HEK293 (cell line): ENCODE data around the gene SEC23B.

Source experiments
- CTCF ChIA-PET: fragments of 350-600 bp; formaldehyde crosslinking; extraction: SDS; loops from one replicate; lab custom pipeline; 2021; ENCODE audit warnings: antibody characterized with exemption; lab: Yijun Ruan, JAX
- POLR2A ChIA-PET: fragments of 300-600 bp; formaldehyde crosslinking; extraction: SDS; loops from one replicate; lab custom pipeline; 2020; ENCODE audit warnings: antibody characterized with exemption, inconsistent platforms; lab: Yijun Ruan, JAX
- H3K27ac ChIP-seq: fragments of 200-500 bp; sonication (Bioruptor generic); 2 replicates; pipeline ENCODE4 v1.5.1; 2014; ENCODE audit warnings: low read depth, low read length, control low read depth, inconsistent platforms; ENCODE audit errors: extremely low read depth
- H3K36me3 ChIP-seq, 2 experiments: fragments of 200-500 bp in 1 of 2; sonication (Bioruptor generic) in 1 of 2; 1 replicate in 1 of 2; 2 replicates in 1 of 2; pipeline ENCODE4 v1.5.1; 2014 to 2017; ENCODE audit warnings: inconsistent platforms in 2 of 2, low read length in 2 of 2; ENCODE audit not compliant: control insufficient read depth in 2 of 2, insufficient read depth in 1 of 2
- H3K4me1 ChIP-seq: fragments of 200-500 bp; sonication (Bioruptor generic); 2 replicates; pipeline ENCODE4 v1.5.1; 2014; ENCODE audit warnings: mild to moderate bottlenecking, low read length, inconsistent platforms; ENCODE audit not compliant: control insufficient read depth, insufficient read depth
- H3K4me3 ChIP-seq: 2 replicates; pipeline ENCODE4 v1.5.1; 2011; ENCODE audit warnings: low read depth, mild to moderate bottlenecking, control low read depth, low read length, moderate library complexity
- H3K9me3 ChIP-seq: fragments of 200-500 bp; sonication (Bioruptor generic); 2 replicates; pipeline ENCODE4 v1.5.1; 2014; ENCODE audit warnings: low read depth, low read length, inconsistent platforms; ENCODE audit not compliant: control insufficient read depth, insufficient read depth
- ELK4 ChIP-seq: IDR thresholded peaks from 2 replicates; pipeline ENCODE4 v1.6.1; 2011; ENCODE audit warnings: mild to moderate bottlenecking, low read depth, low read length, borderline replicate concordance
- FEZF1 ChIP-seq: fragments of 450-650 bp; formaldehyde crosslinking; IDR thresholded peaks from 2 replicates; pipeline ENCODE4 v1.5.1; 2016; ENCODE audit warnings: missing biosample characterization, missing genetic modification characterization
- GLI4 ChIP-seq: fragments of 450-650 bp; formaldehyde crosslinking; IDR thresholded peaks from 2 replicates; pipeline ENCODE4 v1.5.1; 2016; ENCODE audit warnings: missing biosample characterization, missing genetic modification characterization
- KLF17 ChIP-seq: fragments of 450-650 bp; formaldehyde crosslinking; IDR thresholded peaks from 2 replicates; pipeline ENCODE4 v1.5.1; 2016; ENCODE audit warnings: missing biosample characterization, missing genetic modification characterization
- REPIN1 ChIP-seq: fragments of 450-650 bp; formaldehyde crosslinking; IDR thresholded peaks from 2 replicates; pipeline ENCODE4 v1.5.1; 2017; ENCODE audit warnings: missing biosample characterization, missing genetic modification characterization, low read depth
- SCRT1 ChIP-seq: fragments of 450-650 bp; formaldehyde crosslinking; IDR thresholded peaks from 2 replicates; pipeline ENCODE4 v1.5.1; 2016; ENCODE audit warnings: missing biosample characterization, missing genetic modification characterization, borderline replicate concordance
- SP2 ChIP-seq: fragments of 450-650 bp; formaldehyde crosslinking; IDR thresholded peaks from 2 replicates; pipeline ENCODE4 v1.5.1; 2016; ENCODE audit warnings: missing biosample characterization, missing genetic modification characterization
- YY2 ChIP-seq: fragments of 450-650 bp; formaldehyde crosslinking; IDR thresholded peaks from 2 replicates; pipeline ENCODE4 v1.5.1; 2016; ENCODE audit warnings: missing biosample characterization, missing genetic modification characterization
- ZBTB21 ChIP-seq: fragments of 450-650 bp; formaldehyde crosslinking; IDR thresholded peaks from 2 replicates; pipeline ENCODE4 v1.5.1; 2017; ENCODE audit warnings: missing biosample characterization, missing genetic modification characterization
- ZFP3 ChIP-seq: fragments of 450-650 bp; formaldehyde crosslinking; IDR thresholded peaks from 2 replicates; pipeline ENCODE4 v1.5.1; 2016; ENCODE audit warnings: low read depth, missing biosample characterization, missing genetic modification characterization
- ZIC2 ChIP-seq: fragments of 450-650 bp; formaldehyde crosslinking; IDR thresholded peaks from 2 replicates; pipeline ENCODE4 v1.5.1; 2016; ENCODE audit warnings: missing biosample characterization, missing genetic modification characterization
- ZNF133 ChIP-seq: fragments of 450-650 bp; formaldehyde crosslinking; IDR thresholded peaks from 2 replicates; pipeline ENCODE4 v1.5.1; 2016; ENCODE audit warnings: missing biosample characterization, missing genetic modification characterization
- ZNF140 ChIP-seq: fragments of 450-650 bp; formaldehyde crosslinking; IDR thresholded peaks from 2 replicates; pipeline ENCODE4 v1.5.1; 2016; ENCODE audit warnings: missing biosample characterization, missing genetic modification characterization
- ZNF223 ChIP-seq: fragments of 450-650 bp; formaldehyde crosslinking; IDR thresholded peaks from 2 replicates; pipeline ENCODE4 v1.5.1; 2016; ENCODE audit warnings: missing biosample characterization, missing genetic modification characterization
- ZNF274 ChIP-seq, 2 experiments: fragments of 200-500 bp in 1 of 2; fragments of 450-650 bp in 1 of 2; sonication (Bioruptor generic) in 1 of 2; formaldehyde crosslinking in 1 of 2; IDR thresholded peaks; 2 replicates each; pipeline versions ENCODE4 v1.5.1 to v1.6.1; 2014 to 2016; ENCODE audit warnings: borderline replicate concordance in 1 of 2, inconsistent platforms in 1 of 2, low read length in 1 of 2, missing biosample characterization in 1 of 2, missing genetic modification characterization in 1 of 2
- ZNF311 ChIP-seq: fragments of 450-650 bp; formaldehyde crosslinking; IDR thresholded peaks from 2 replicates; pipeline ENCODE4 v1.5.1; 2017; ENCODE audit warnings: missing biosample characterization, missing genetic modification characterization, borderline replicate concordance
- ZNF37A ChIP-seq: fragments of 450-650 bp; IDR thresholded peaks from 2 replicates; pipeline ENCODE4 v1.5.1; 2018; ENCODE audit warnings: missing biosample characterization, missing genetic modification characterization
- ZNF416 ChIP-seq: fragments of 450-650 bp; formaldehyde crosslinking; IDR thresholded peaks from 2 replicates; pipeline ENCODE4 v1.5.1; 2016; ENCODE audit warnings: missing biosample characterization, missing genetic modification characterization
- ZNF501 ChIP-seq: fragments of 450-650 bp; formaldehyde crosslinking; IDR thresholded peaks from 2 replicates; pipeline ENCODE4 v1.5.1; 2016; ENCODE audit warnings: missing biosample characterization, missing genetic modification characterization
- ZNF558 ChIP-seq: fragments of 450-650 bp; formaldehyde crosslinking; IDR thresholded peaks from 2 replicates; pipeline ENCODE4 v1.5.1; 2016; ENCODE audit warnings: missing biosample characterization, missing genetic modification characterization
- ZNF600 ChIP-seq: fragments of 450-650 bp; formaldehyde crosslinking; IDR thresholded peaks from 2 replicates; pipeline ENCODE4 v1.5.1; 2016; ENCODE audit warnings: missing biosample characterization, missing genetic modification characterization
- ZNF639 ChIP-seq: fragments of 450-650 bp; formaldehyde crosslinking; IDR thresholded peaks from 2 replicates; pipeline ENCODE4 v1.5.1; 2016; ENCODE audit warnings: missing biosample characterization, missing genetic modification characterization
- ZNF660 ChIP-seq: fragments of 450-650 bp; IDR thresholded peaks from 2 replicates; pipeline ENCODE4 v1.5.1; 2018; ENCODE audit warnings: missing biosample characterization, mild to moderate bottlenecking, missing genetic modification characterization
- ZNF677 ChIP-seq: fragments of 450-650 bp; IDR thresholded peaks from 2 replicates; pipeline ENCODE4 v1.5.0; 2018; ENCODE audit warnings: missing biosample characterization, mild to moderate bottlenecking, missing genetic modification characterization, moderate library complexity
- ZSCAN16 ChIP-seq: fragments of 450-650 bp; formaldehyde crosslinking; IDR thresholded peaks from 2 replicates; pipeline ENCODE4 v1.5.1; 2016; ENCODE audit warnings: missing biosample characterization, missing genetic modification characterization
- ZSCAN23 ChIP-seq: fragments of 450-650 bp; formaldehyde crosslinking; IDR thresholded peaks from 2 replicates; pipeline ENCODE4 v1.5.1; 2016; ENCODE audit warnings: missing biosample characterization, missing genetic modification characterization

Gene SEC23B

GRCh38 chr20:18543216-18543615 lies 35.5 kb downstream of the SEC23B start:
- H3K4me3 ChIP-seq, result no peak overlapping the region
- POLR2A ChIA-PET, result no interaction called here
- peaks cover 2 to 80% of the 10 kb centered on the region in 2 experiments; a peak in 2 of 3 replicates for H3K36me3 ChIP-seq

GRCh38 chr20:18543932-18544331 lies 36.2 kb downstream of the SEC23B start:
- no peaks in the 10 kb centered on the region for H3K4me1 ChIP-seq
- TF ChIP-seq ZNF311 (tag by site-specific recombination) (no peak), ZIC2 (tag by site-specific recombination) (peak; percentile 89), ZNF37A (tag by site-specific recombination) (no peak), ZNF501 (tag by site-specific recombination) (no peak), ZNF639 (tag by site-specific recombination) (no peak), ZNF660 (no peak), FEZF1 (tag by site-specific recombination) (peak; percentile 79)
- H3K27ac ChIP-seq, result no peak overlapping the region
- peaks cover 6 to 82% of the 10 kb centered on the region in 2 experiments for H3K36me3 ChIP-seq
- no peaks in the 10 kb centered on the region for H3K9me3 ChIP-seq
- ChIA-PET POLR2A (no interaction called here), CTCF (no interaction called here)
- H3K4me3 ChIP-seq, result no peak overlapping the region

More at GRCh38 chr20:18543216-18543615, 35.5 kb downstream of the SEC23B start:
- CTCF ChIA-PET, result no interaction called here
- TF ChIP-seq KLF17 (tag by site-specific recombination) (no peak), REPIN1 (no peak), ZNF140 (tag by site-specific recombination) (no peak)
- TF ChIP-seq, all 188 proteins: peak for 0
- Histone ChIP-seq H3K27ac (no peak overlapping the region), H3K4me1 (no peaks in the 10 kb centered on the region), H3K9me3 (no peaks in the 10 kb centered on the region)

- H3K4me1 ChIP-seq, result no peaks in the 10 kb centered on the region
- no peaks in the 10 kb centered on the region for H3K9me3 ChIP-seq
- CTCF ChIA-PET, result no interaction called here
- TF ChIP-seq SCRT1 (tag by site-specific recombination) (no peak), ZNF274 (IDR thresholded peaks at IDR 0.05; ENCODE audit: low read length) (no peak), ZNF274 (tag by site-specific recombination; IDR thresholded peaks at IDR 0.05; ENCODE audit: borderline replicate concordance) (no peak), ELK4 (no peak), ZNF223 (no peak), ZSCAN16 (tag by site-specific recombination) (no peak), GLI4 (tag by site-specific recombination) (no peak), ZNF416 (tag by site-specific recombination) (no peak), ZNF677 (tag by site-specific recombination) (no peak), ZNF660 (no peak), ZNF600 (no peak), ZBTB21 (tag by site-specific recombination) (no peak), ZNF133 (tag by site-specific recombination) (no peak), ZFP3 (tag by site-specific recombination) (no peak), SP2 (tag by site-specific recombination) (no peak), ZSCAN23 (tag by site-specific recombination) (no peak), ZNF558 (no peak), YY2 (tag by site-specific recombination) (no peak)
- TF ChIP-seq, all 188 proteins: peak for 0
- no peak overlapping the region for H3K27ac ChIP-seq
- POLR2A ChIA-PET, result no interaction called here
- peaks cover 21 to 87% of the 10 kb centered on the region in 2 experiments for H3K36me3 ChIP-seq
- no peak overlapping the region for H3K4me3 ChIP-seq
Observed at GRCh38 chr20:18545566-18545965, 37.8 kb downstream of the SEC23B start.
